ENCODE data around the gene NDUFA13.

DNA sequence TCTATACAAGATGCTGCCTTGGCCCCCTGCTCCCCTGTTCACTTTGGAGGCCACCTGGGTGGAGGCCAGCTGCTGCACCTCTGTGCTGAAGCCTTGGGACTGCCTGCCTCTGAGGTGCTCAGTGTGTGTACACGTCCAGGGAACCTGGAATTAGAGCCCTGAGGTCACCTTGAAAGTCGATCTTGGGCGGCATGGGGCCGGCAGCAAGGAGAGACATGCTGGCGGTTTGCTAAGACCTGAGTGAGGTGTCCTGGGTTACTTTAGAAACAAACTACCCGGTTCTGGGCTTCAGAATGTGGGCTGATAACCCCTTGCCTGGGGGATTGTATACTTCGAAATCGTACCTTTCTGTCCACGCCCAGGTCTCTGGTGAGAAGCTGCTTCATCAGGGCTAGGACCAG is 26.2 kb upstream of the NDUFA13 start:
- TF ChIP-seq, protein P1, sequence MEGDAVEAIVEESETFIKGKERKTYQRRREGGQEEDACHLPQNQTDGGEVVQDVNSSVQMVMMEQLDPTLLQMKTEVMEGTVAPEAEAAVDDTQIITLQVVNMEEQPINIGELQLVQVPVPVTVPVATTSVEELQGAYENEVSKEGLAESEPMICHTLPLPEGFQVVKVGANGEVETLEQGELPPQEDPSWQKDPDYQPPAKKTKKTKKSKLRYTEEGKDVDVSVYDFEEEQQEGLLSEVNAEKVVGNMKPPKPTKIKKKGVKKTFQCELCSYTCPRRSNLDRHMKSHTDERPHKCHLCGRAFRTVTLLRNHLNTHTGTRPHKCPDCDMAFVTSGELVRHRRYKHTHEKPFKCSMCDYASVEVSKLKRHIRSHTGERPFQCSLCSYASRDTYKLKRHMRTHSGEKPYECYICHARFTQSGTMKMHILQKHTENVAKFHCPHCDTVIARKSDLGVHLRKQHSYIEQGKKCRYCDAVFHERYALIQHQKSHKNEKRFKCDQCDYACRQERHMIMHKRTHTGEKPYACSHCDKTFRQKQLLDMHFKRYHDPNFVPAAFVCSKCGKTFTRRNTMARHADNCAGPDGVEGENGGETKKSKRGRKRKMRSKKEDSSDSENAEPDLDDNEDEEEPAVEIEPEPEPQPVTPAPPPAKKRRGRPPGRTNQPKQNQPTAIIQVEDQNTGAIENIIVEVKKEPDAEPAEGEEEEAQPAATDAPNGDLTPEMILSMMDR (IDR thresholded peaks at IDR 0.05) = no peak
- no peak for TF ChIP-seq POLR2A (IDR thresholded peaks at IDR 0.05)
- no peak for TF ChIP-seq POLR2AphosphoS5 (IDR thresholded peaks at IDR 0.05)
- no peak for TF ChIP-seq EP300 (IDR thresholded peaks at IDR 0.05)

All from gastroesophageal sphincter (tissue), 3 donors.